ENCODE measurements around the gene FRMD4A. TPM values are rescaled to one million over a fixed set of nuclear protein-coding genes. Genes with fewer than 3 reads are reported as not detected.

FRMD4A gene
- total RNA-seq, 1 experiment from 2014 or later: not detected

- Histone ChIP-seq H2AFZ (ENCODE audit: low read length) (no peak overlapping the region), H3K9ac (ENCODE audit: low read length) (no peak overlapping the region), H3K4me2 (ENCODE audit: low read depth, low read length, poor library complexity, severe bottlenecking) (no peak overlapping the region), H3K9me2 (replicated peaks; ENCODE audit: insufficient read depth, low read length) (no peaks in the 10 kb centered on the region), H3K27me3 (ENCODE audit: low read length) (no peaks in the 10 kb centered on the region), H3K4me1 (ENCODE audit: low read length) (peaks cover 1% of the 10 kb centered on the region), H3K79me2 (ENCODE audit: low read length) (no peaks in the 10 kb centered on the region), H4K20me1 (ENCODE audit: insufficient read depth, low read depth, low read length) (no peaks in the 10 kb centered on the region), H3K4me3 (ENCODE audit: low read length) (no peak overlapping the region), H3K9me3 (ENCODE audit: low read length) (no peaks in the 10 kb centered on the region), H3K36me3 (ENCODE audit: insufficient read depth, low read length) (peaks cover 6% of the 10 kb centered on the region; the same call in 1 of the 2 replicates), H3K27ac (ENCODE audit: low read length) (no peak overlapping the region)
- no peak for DNase-seq
These were observed 688.4 kb downstream of the FRMD4A start for GRCh38 chr10:13642293-13642692.

DNA sequence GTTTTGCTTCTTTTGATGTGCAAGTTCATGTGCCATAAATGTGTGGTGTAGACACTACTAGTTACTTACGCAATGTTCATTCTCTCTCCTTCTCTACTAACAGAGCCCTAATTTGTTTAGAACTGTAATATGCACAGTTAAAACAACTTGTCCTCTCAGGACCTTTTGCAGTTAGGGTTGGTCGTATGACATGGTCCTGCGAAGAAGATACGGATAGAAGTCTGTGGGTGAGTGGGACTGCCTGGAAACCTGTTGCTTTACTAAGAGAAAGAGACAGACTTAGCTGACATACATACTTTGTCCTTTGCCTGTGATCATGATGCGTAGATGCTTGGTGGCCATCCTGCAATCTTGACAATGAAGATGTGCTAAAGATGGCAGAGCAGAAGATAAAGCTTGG is 692.8 kb downstream of the FRMD4A start:
- Histone ChIP-seq H3K27ac (ENCODE audit: low read length) (no peak overlapping the region), H4K20me1 (ENCODE audit: insufficient read depth, low read depth, low read length) (no peaks in the 10 kb centered on the region), H3K27me3 (ENCODE audit: low read length) (no peaks in the 10 kb centered on the region), H3K9me2 (replicated peaks; ENCODE audit: insufficient read depth, low read length) (no peaks in the 10 kb centered on the region), H3K9me3 (ENCODE audit: low read length) (no peaks in the 10 kb centered on the region), H3K79me2 (ENCODE audit: low read length) (no peaks in the 10 kb centered on the region), H2AFZ (ENCODE audit: low read length) (no peak overlapping the region), H3K9ac (ENCODE audit: low read length) (no peak overlapping the region), H3K36me3 (ENCODE audit: insufficient read depth, low read length) (peaks cover 6% of the 10 kb centered on the region; the same call in 1 of the 2 replicates), H3K4me3 (ENCODE audit: low read length) (no peak overlapping the region), H3K4me2 (ENCODE audit: low read depth, low read length, poor library complexity, severe bottlenecking) (no peak overlapping the region), H3K4me1 (ENCODE audit: low read length) (peaks cover 9% of the 10 kb centered on the region)
- DNase-seq: no peak

DNA sequence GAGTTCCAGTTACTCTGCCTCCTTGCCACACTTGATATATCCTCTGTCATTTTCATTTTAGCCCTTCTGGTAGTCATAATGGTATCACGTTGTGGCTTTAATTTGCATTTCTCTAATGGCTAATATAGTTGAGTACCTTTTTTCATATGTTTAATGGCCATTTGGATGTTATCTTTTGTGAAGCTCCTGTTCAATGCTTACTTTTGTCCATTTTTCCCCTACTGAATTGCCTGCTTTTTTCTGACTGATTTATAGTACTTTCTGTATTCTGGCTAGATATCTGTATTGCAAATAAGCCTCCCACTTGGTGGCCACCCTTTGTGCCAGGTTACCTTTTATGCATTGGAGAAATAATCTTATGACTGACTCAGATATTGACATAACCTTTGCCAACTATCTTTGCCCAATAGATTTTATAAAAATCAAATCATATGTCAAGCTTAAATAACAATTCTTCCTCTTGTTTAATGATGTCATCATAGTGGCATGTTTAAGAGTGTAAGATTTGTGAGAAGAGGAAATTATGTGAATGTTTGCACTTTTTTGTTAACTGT is 693.3 kb downstream of the FRMD4A start:
- H3K4me1 ChIP-seq (ENCODE audit: low read length): peaks cover 12% of the 10 kb centered on the region
- no peaks in the 10 kb centered on the region for H3K79me2 ChIP-seq (ENCODE audit: low read length)
- H3K36me3 ChIP-seq (ENCODE audit: insufficient read depth, low read length): peaks cover 6% of the 10 kb centered on the region; the same call in 1 of the 2 replicates
- H2AFZ ChIP-seq (ENCODE audit: low read length): no peak overlapping the region
- H4K20me1 ChIP-seq (ENCODE audit: insufficient read depth, low read depth, low read length): no peaks in the 10 kb centered on the region
- H3K27me3 ChIP-seq (ENCODE audit: low read length): no peaks in the 10 kb centered on the region
- no peak overlapping the region for H3K9ac ChIP-seq (ENCODE audit: low read length)
- DNase-seq: no peak
- H3K27ac ChIP-seq (ENCODE audit: low read length): no peak overlapping the region
- no peak overlapping the region for H3K4me2 ChIP-seq (ENCODE audit: low read depth, low read length, poor library complexity, severe bottlenecking)
- no peaks in the 10 kb centered on the region for H3K9me3 ChIP-seq (ENCODE audit: low read length)
- H3K4me3 ChIP-seq (ENCODE audit: low read length): no peak overlapping the region
- no peaks in the 10 kb centered on the region for H3K9me2 ChIP-seq (replicated peaks; ENCODE audit: insufficient read depth, low read length)

GRCh38 chr10:13636776-13637175 is 693.9 kb downstream of the FRMD4A start:
- H3K9me2 ChIP-seq (replicated peaks; ENCODE audit: insufficient read depth, low read length): no peaks in the 10 kb centered on the region
- no peaks in the 10 kb centered on the region for H3K79me2 ChIP-seq (ENCODE audit: low read length)
- peaks cover 15% of the 10 kb centered on the region for H3K4me1 ChIP-seq (ENCODE audit: low read length)
- H3K36me3 ChIP-seq (ENCODE audit: insufficient read depth, low read length): peaks cover 6% of the 10 kb centered on the region; the same call in 1 of the 2 replicates
- DNase-seq: no peak
- H3K9me3 ChIP-seq (ENCODE audit: low read length): no peaks in the 10 kb centered on the region
- H3K9ac ChIP-seq (ENCODE audit: low read length): no peak overlapping the region
- no peaks in the 10 kb centered on the region for H3K27me3 ChIP-seq (ENCODE audit: low read length)
- no peak overlapping the region for H2AFZ ChIP-seq (ENCODE audit: low read length)
- H3K4me2 ChIP-seq (ENCODE audit: low read depth, low read length, poor library complexity, severe bottlenecking): no peak overlapping the region
- H4K20me1 ChIP-seq (ENCODE audit: insufficient read depth, low read depth, low read length): no peaks in the 10 kb centered on the region
- no peak overlapping the region for H3K27ac ChIP-seq (ENCODE audit: low read length)
- H3K4me3 ChIP-seq (ENCODE audit: low read length): no peak overlapping the region

GRCh38 chr10:13634207-13634606 is 696.5 kb downstream of the FRMD4A start:
- H4K20me1 ChIP-seq (ENCODE audit: insufficient read depth, low read depth, low read length): no peaks in the 10 kb centered on the region
- no peak for DNase-seq
- no peaks in the 10 kb centered on the region for H3K27me3 ChIP-seq (ENCODE audit: low read length)
- H3K4me1 ChIP-seq (ENCODE audit: low read length): peaks cover 15% of the 10 kb centered on the region
- no peak overlapping the region for H3K27ac ChIP-seq (ENCODE audit: low read length)
- H3K9me3 ChIP-seq (ENCODE audit: low read length): no peaks in the 10 kb centered on the region
- no peak overlapping the region for H3K9ac ChIP-seq (ENCODE audit: low read length)
- H3K9me2 ChIP-seq (replicated peaks; ENCODE audit: insufficient read depth, low read length): no peaks in the 10 kb centered on the region
- H3K4me2 ChIP-seq (ENCODE audit: low read depth, low read length, poor library complexity, severe bottlenecking): no peak overlapping the region
- H3K36me3 ChIP-seq (ENCODE audit: insufficient read depth, low read length): no peaks in the 10 kb centered on the region
- no peak overlapping the region for H2AFZ ChIP-seq (ENCODE audit: low read length)
- no peaks in the 10 kb centered on the region for H3K79me2 ChIP-seq (ENCODE audit: low read length)
- no peak overlapping the region for H3K4me3 ChIP-seq (ENCODE audit: low read length)

GRCh38 chr10:13633689-13634088 is 697.0 kb downstream of the FRMD4A start:
- Histone ChIP-seq H3K4me3 (ENCODE audit: low read length) (no peak overlapping the region), H4K20me1 (ENCODE audit: insufficient read depth, low read depth, low read length) (no peaks in the 10 kb centered on the region), H3K27ac (ENCODE audit: low read length) (no peak overlapping the region), H2AFZ (ENCODE audit: low read length) (no peak overlapping the region), H3K9me2 (replicated peaks; ENCODE audit: insufficient read depth, low read length) (no peaks in the 10 kb centered on the region), H3K4me1 (ENCODE audit: low read length) (peaks cover 15% of the 10 kb centered on the region), H3K4me2 (ENCODE audit: low read depth, low read length, poor library complexity, severe bottlenecking) (no peak overlapping the region), H3K79me2 (ENCODE audit: low read length) (no peaks in the 10 kb centered on the region), H3K9me3 (ENCODE audit: low read length) (no peaks in the 10 kb centered on the region), H3K36me3 (ENCODE audit: insufficient read depth, low read length) (no peaks in the 10 kb centered on the region), H3K27me3 (ENCODE audit: low read length) (no peaks in the 10 kb centered on the region), H3K9ac (ENCODE audit: low read length) (no peak overlapping the region)
- no peak for DNase-seq

DNA sequence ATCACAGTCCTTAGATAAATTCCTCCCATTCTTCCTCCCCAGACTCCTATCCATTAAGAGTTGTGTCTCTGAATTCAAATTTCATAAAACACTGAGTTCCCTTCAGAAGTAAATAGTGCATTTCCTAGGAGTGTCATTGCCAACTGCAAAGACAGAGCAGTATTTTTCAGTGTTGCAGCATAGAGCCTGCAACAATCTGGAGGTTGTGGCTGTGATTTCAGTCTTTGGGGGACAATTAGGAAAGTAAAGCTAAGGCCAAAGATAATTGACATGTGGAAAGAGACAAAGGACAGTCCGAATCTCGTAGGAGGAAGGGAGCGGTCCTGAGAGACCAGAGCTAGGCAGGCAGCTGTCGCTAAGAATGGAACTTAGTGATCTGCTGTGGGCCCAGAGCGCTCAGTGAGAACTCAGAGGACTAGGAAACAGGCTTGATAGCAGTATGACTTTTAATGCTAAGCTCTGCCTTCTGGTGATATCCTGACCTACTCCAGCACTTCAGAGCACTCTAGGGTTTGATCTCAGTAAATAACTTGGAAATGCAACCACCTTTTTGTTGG is 697.8 kb downstream of the FRMD4A start:
- Histone ChIP-seq H3K9ac (ENCODE audit: low read length) (no peak overlapping the region), H2AFZ (ENCODE audit: low read length) (no peak overlapping the region), H3K79me2 (ENCODE audit: low read length) (no peaks in the 10 kb centered on the region), H3K27me3 (ENCODE audit: low read length) (no peaks in the 10 kb centered on the region), H3K36me3 (ENCODE audit: insufficient read depth, low read length) (no peaks in the 10 kb centered on the region), H3K9me3 (ENCODE audit: low read length) (no peaks in the 10 kb centered on the region), H3K9me2 (replicated peaks; ENCODE audit: insufficient read depth, low read length) (no peaks in the 10 kb centered on the region), H3K4me1 (ENCODE audit: low read length) (peaks cover 15% of the 10 kb centered on the region), H3K27ac (ENCODE audit: low read length) (no peak overlapping the region), H3K4me2 (ENCODE audit: low read depth, low read length, poor library complexity, severe bottlenecking) (no peak overlapping the region), H4K20me1 (ENCODE audit: insufficient read depth, low read depth, low read length) (no peaks in the 10 kb centered on the region), H3K4me3 (ENCODE audit: low read length) (no peak overlapping the region)
- no peak for DNase-seq

- no peaks in the 10 kb centered on the region for H4K20me1 ChIP-seq (ENCODE audit: insufficient read depth, low read depth, low read length)
- H3K4me1 ChIP-seq (ENCODE audit: low read length): peaks cover 15% of the 10 kb centered on the region
- H3K79me2 ChIP-seq (ENCODE audit: low read length): no peaks in the 10 kb centered on the region
- H3K9me2 ChIP-seq (replicated peaks; ENCODE audit: insufficient read depth, low read length): no peaks in the 10 kb centered on the region
- no peak for DNase-seq
- no peak overlapping the region for H3K27ac ChIP-seq (ENCODE audit: low read length)
- H3K27me3 ChIP-seq (ENCODE audit: low read length): no peaks in the 10 kb centered on the region
- no peak overlapping the region for H2AFZ ChIP-seq (ENCODE audit: low read length)
- H3K4me2 ChIP-seq (ENCODE audit: low read depth, low read length, poor library complexity, severe bottlenecking): no peak overlapping the region
- H3K9me3 ChIP-seq (ENCODE audit: low read length): no peaks in the 10 kb centered on the region
- H3K9ac ChIP-seq (ENCODE audit: low read length): no peak overlapping the region
- H3K4me3 ChIP-seq (ENCODE audit: low read length): no peak overlapping the region
- no peaks in the 10 kb centered on the region for H3K36me3 ChIP-seq (ENCODE audit: insufficient read depth, low read length)
These were observed 698.3 kb downstream of the FRMD4A start for GRCh38 chr10:13632440-13632839.

Measured in Karpas-422 (cell line).